Natural killer cell (primary cell): ENCODE measurements around the gene FAM199X. TPM values are rescaled to one million over a fixed set of nuclear protein-coding genes. Genes with fewer than 3 reads are reported as not detected.

Experiments
- ATAC-seq, 3 donors: fragments of 150-1000 bp in 2 of 3; fragments of 200-7000 bp in 1 of 3; cut with Tn5 transposase; 1 replicate in 1 of 3; 2 replicates in 2 of 3; pipeline ENCODE4 v1.10.0; 2021; ENCODE audit warnings: mild to moderate bottlenecking in 2 of 3, moderate library complexity in 2 of 3
- DNase-seq, 2 donors: peaks; one replicate each; pipeline versions ENCODE4 v3.0.0 to v3.0.0-alpha.2; 2013 to 2021; ENCODE audit warnings: mixed read lengths in 1 of 2
- H3K27ac ChIP-seq: one replicate; pipeline ENCODE4 v1.5.1; 2013; ENCODE audit warnings: mild to moderate bottlenecking, low read length
- H3K27me3 ChIP-seq: one replicate; pipeline ENCODE4 v1.6.1; 2013; ENCODE audit warnings: low read length; ENCODE audit not compliant: control insufficient read depth, insufficient read depth
- H3K36me3 ChIP-seq: one replicate; pipeline ENCODE4 v1.6.1; 2013; ENCODE audit warnings: low read length; ENCODE audit not compliant: control insufficient read depth, insufficient read depth
- H3K4me1 ChIP-seq: one replicate; pipeline ENCODE4 v1.6.1; 2013; ENCODE audit warnings: low read length; ENCODE audit not compliant: control insufficient read depth, insufficient read depth
- H3K4me3 ChIP-seq: one replicate; pipeline ENCODE4 v1.5.1; 2013; ENCODE audit warnings: low read length
- H3K9me3 ChIP-seq: one replicate; pipeline ENCODE4 v1.6.1; 2013; ENCODE audit warnings: low read length; ENCODE audit not compliant: control insufficient read depth, insufficient read depth
- H3K27ac Mint-ChIP-seq, 2 donors: one replicate each; pipeline ENCODE4 v1.8.0; 2022; ENCODE audit warnings: mild to moderate bottlenecking in 2 of 2, mixed read lengths in 2 of 2, moderate library complexity in 1 of 2
- H3K27me3 Mint-ChIP-seq, 2 donors: one replicate each; pipeline ENCODE4 v1.8.0; 2022; ENCODE audit warnings: low read depth in 2 of 2, mixed read lengths in 2 of 2
- H3K36me3 Mint-ChIP-seq: one replicate; pipeline ENCODE4 v1.8.0; 2022; ENCODE audit warnings: mixed read lengths
- H3K4me1 Mint-ChIP-seq, 2 donors: one replicate each; pipeline ENCODE4 v1.8.0; 2022; ENCODE audit warnings: mixed read lengths in 2 of 2
- H3K4me3 Mint-ChIP-seq: one replicate; pipeline ENCODE4 v1.8.0; 2022; ENCODE audit warnings: mild to moderate bottlenecking, moderate library complexity, mixed read lengths
- H3K9me3 Mint-ChIP-seq, 2 donors: one replicate each; pipeline ENCODE4 v1.8.0; 2022; ENCODE audit warnings: mixed read lengths in 2 of 2
- WGBS: methylation state at CpG from one replicate; pipeline ENCODE4 v1.1.7; 2013; ENCODE audit warnings: missing lambda C conversion rate; ENCODE audit not compliant: insufficient coverage; 5-methylcytosine and 5-hydroxymethylcytosine counted together
- intact Hi-C: fragments of 100-400 bp; cut with micrococcal nuclease; formaldehyde crosslinking; loops from one replicate; pipeline ENCODE4 v1.14.2; 2022
- total RNA-seq, 4 donors: library from RNA; stranded (reverse); fragments of 120-200 nt in 1 of 4; gene quantifications; one replicate each; pipeline versions ENCODE4 v1.2.3 to v1.2.4, GENCODE V29; 2013 to 2022
- TF ChIP-seq, protein P1 (sequence below): fragments of 200-600 bp; IDR thresholded peaks from one replicate; pipeline ENCODE4 v1.8.0; 2022; ENCODE audit warnings: antibody characterized with exemption

FAM199X gene
- total RNA-seq, 3 donors from 2014 or later (not counting 1 experiment from before 2014, with no cell fraction given) = 31.9 to 35.9 (median 32.6) TPM

DNA sequence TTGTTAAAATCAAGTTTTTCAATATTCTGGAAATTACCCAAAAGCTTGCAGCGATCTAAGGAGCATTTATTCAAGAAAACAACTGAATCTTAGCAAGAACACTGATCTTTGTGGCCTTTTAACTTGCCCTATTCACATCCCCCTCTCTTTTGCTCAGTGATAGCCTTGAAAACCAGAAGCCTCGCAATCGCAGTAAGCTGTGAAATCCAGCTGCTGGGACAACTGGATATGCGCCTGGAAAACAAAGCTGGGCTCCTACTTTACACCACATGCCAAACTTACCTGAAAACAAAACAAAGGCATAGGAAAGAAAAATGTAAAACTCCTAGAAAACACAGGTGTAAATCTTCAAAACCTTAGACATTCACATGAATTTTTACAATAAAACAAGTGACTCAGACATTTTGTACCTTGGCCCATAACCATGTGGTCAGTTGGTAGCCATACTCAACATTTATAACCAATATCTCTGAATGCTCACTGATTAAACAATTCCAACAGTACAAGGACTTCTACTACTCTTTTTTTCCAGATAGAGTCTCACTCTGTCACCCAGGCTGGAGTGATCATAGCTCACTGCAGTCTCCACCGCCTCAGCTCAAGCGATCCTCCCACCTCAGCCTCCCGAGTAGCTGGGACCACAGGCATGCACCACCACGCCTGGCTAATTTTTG is 25.0 kb upstream of the FAM199X start:
- ATAC-seq = no peak
- Histone ChIP-seq H3K27ac (no peak overlapping the region), H3K9me3 (no peaks in the 10 kb centered on the region), H3K36me3 (no peaks in the 10 kb centered on the region), H3K4me3 (no peak overlapping the region), H3K27me3 (no peaks in the 10 kb centered on the region), H3K4me1 (peaks cover 2% of the 10 kb centered on the region)
- Mint-ChIP-seq H3K9me3 (no peaks in the 10 kb centered on the region), H3K27ac (peak overlapping the region; percentile 76 to 86), H3K4me3 (no peak overlapping the region), H3K27me3 (no peaks in the 10 kb centered on the region), H3K36me3 (no peaks in the 10 kb centered on the region), H3K4me1 (peaks cover 4 to 39% of the 10 kb centered on the region in 2 donors)
- 97% methylated on average over 8 of the region's 8 CpGs for WGBS
- intact Hi-C loops = no loop called here
- TF ChIP-seq, protein P1, sequence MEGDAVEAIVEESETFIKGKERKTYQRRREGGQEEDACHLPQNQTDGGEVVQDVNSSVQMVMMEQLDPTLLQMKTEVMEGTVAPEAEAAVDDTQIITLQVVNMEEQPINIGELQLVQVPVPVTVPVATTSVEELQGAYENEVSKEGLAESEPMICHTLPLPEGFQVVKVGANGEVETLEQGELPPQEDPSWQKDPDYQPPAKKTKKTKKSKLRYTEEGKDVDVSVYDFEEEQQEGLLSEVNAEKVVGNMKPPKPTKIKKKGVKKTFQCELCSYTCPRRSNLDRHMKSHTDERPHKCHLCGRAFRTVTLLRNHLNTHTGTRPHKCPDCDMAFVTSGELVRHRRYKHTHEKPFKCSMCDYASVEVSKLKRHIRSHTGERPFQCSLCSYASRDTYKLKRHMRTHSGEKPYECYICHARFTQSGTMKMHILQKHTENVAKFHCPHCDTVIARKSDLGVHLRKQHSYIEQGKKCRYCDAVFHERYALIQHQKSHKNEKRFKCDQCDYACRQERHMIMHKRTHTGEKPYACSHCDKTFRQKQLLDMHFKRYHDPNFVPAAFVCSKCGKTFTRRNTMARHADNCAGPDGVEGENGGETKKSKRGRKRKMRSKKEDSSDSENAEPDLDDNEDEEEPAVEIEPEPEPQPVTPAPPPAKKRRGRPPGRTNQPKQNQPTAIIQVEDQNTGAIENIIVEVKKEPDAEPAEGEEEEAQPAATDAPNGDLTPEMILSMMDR = no peak
- no peak for DNase-seq

DNA sequence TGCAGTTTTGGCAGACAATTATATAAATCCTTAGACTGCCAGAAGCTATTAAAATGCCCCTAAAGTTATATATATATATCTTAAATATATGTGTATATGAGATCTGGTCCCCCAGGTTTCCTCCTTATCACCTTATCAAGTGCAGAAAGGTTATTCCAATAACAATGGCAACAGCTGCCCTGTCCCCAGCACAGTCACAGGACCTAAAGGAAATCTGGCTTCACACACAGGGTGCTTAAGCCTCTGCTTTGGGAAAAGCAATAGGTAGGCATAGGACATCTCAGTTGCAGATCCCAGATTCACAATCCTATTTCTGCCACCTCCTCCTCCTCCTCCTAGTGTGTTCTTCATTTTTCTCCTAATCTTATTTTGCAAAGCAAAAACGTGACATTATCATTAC is 15.2 kb upstream of the FAM199X start:
- TF ChIP-seq, protein P1 = no peak
- Mint-ChIP-seq H3K9me3 (no peaks in the 10 kb centered on the region), H3K36me3 (no peaks in the 10 kb centered on the region), H3K27me3 (peaks cover 0 to 6% of the 10 kb centered on the region in 2 donors), H3K27ac (peak overlapping the region; percentile 1 to 17), H3K4me1 (peaks cover 8 to 17% of the 10 kb centered on the region in 2 donors), H3K4me3 (no peak overlapping the region)
- Histone ChIP-seq H3K9me3 (no peaks in the 10 kb centered on the region), H3K27ac (no peak overlapping the region), H3K4me1 (peaks cover 7% of the 10 kb centered on the region), H3K27me3 (no peaks in the 10 kb centered on the region), H3K4me3 (no peak overlapping the region), H3K36me3 (no peaks in the 10 kb centered on the region)
- ATAC-seq (no peak), DNase-seq (no peak)
- 73% methylated on average over 1 of the region's 1 CpG for WGBS
- intact Hi-C loops = no loop called here

DNA sequence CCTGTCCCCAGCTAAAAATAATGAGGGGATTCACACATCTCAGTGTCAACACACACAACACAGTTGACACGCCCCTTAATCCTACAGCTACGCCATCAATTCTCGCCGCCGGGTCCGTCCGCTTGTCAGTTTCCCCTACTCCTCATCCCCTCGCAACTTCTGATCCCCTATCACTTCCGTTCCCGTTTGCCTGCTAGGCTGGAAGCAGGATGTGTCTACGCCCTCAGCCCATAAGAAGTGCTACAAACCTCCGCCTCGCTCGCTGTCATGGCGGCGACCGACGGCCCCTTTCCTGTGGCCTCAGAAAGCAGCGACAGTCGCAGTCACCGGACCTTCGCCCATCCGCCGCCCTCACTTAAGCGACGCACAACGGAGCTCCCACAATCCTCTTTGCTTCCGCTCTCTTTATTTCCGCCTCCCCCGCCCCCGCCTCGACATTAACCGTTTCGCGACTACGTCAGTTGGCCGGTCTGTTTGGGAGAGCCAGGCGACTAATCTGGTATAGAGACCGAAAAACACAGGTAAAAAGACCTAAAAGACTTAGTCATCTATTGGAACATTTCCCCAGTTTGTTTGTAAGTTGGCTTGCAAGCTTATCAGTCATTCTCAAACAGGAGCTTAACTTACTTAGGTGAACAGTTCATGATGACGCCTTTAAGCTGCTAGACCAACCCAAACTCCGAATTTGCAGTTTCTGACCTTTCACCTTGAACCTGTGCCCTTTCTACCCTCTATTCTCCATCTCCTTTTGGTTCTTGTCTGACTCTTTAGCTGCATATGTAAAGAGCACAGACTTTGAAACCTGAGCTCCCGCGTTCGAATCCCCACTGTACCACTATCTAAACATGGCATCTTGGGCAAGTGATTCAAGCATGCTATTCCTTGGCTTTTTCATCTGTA is 9.4 kb upstream of the FAM199X start, which contains the start of gene SLC25A53:
Gene SLC25A53 (minus strand): TSS at position 380 of the 900 bp plus-strand sequence. CDS start 51,752 bp downstream, outside the sequence.
- Histone ChIP-seq H3K27ac (peak within 1 kb of the TSS; percentile 99), H3K9me3 (no peaks in the 10 kb centered on the region), H3K36me3 (no peaks in the 10 kb centered on the region), H3K4me3 (peak within 1 kb of the TSS; percentile 86), H3K27me3 (no peaks in the 10 kb centered on the region), H3K4me1 (peaks cover 9% of the 10 kb centered on the region)
- Mint-ChIP-seq H3K36me3 (no peaks in the 10 kb centered on the region), H3K4me1 (peaks cover 20 to 23% of the 10 kb centered on the region in 2 donors), H3K27me3 (peaks cover 0 to 6% of the 10 kb centered on the region in 2 donors), H3K4me3 (peak within 1 kb of the TSS; percentile 99), H3K9me3 (no peaks in the 10 kb centered on the region), H3K27ac (peak within 1 kb of the TSS; percentile 98 to 99)
- intact Hi-C loops = loop anchor here (5.0 kb wide), 1 partner anchor 45 kb away; the partner anchor contains the start of gene ZCCHC18
- WGBS = 0% methylated on average over 41 of the region's 44 CpGs
- peak; percentile 67 to 88 for DNase-seq
- TF ChIP-seq, protein P1 = no peak
- ATAC-seq = peak; percentile 85 to 93 (median 88)
